ENCODE data around the gene TTC38.

The TTC38 gene

DNA sequence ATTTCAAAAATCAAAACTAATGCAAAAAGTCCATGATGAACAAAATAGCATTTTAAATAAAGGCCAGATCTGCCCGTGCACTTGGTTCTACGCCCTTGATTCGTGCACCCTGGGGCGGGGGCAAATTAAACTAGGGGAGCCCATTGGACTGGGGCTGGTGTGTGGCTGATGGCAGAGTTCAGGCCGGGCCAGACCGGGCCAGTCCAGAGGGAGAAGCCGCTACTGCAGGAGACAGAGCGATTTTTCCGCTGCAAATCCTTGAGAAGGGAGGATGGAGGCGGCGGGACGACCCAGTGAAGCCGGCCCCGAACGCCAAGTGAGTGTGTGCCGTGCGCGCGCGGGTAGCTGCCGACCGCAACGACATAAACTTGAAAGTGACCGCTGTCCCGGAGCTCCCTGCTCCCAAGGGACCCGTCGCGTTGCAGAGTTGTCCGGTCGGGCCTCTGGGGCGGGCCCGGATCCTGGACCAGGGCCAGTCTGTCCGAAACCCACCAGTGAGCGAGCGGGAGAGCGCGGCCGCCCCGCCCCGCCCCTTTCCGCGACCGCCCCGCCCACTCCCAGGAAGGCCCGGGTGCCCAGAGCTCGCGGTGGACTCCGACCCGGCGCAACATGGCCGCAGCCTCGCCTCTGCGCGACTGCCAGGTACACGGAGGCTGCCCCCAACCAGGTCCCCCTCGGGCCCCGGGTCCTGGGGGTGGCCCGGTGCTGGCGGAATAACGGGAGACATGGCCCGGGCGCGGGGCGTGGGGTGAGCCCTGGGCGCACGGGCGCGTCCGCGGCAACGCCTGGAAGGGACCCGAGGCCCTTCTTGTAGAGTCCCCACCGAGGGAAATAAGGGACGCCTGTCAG, at the start of gene TTC38:
Gene TTC38, plus strand, starts transcription at position 578 of the 849 bp plus-strand sequence. Its CDS starts 32 bp downstream, at position 610.
- peak; percentile 60 for DNase-seq

- peak; percentile 12 for DNase-seq
Measured at GRCh38 chr22:46219636-46220035, 48.2 kb upstream of the TTC38 start.

- peak; percentile 12 for DNase-seq
Measured at GRCh38 chr22:46220921-46221320, 46.9 kb upstream of the TTC38 start.

DNA sequence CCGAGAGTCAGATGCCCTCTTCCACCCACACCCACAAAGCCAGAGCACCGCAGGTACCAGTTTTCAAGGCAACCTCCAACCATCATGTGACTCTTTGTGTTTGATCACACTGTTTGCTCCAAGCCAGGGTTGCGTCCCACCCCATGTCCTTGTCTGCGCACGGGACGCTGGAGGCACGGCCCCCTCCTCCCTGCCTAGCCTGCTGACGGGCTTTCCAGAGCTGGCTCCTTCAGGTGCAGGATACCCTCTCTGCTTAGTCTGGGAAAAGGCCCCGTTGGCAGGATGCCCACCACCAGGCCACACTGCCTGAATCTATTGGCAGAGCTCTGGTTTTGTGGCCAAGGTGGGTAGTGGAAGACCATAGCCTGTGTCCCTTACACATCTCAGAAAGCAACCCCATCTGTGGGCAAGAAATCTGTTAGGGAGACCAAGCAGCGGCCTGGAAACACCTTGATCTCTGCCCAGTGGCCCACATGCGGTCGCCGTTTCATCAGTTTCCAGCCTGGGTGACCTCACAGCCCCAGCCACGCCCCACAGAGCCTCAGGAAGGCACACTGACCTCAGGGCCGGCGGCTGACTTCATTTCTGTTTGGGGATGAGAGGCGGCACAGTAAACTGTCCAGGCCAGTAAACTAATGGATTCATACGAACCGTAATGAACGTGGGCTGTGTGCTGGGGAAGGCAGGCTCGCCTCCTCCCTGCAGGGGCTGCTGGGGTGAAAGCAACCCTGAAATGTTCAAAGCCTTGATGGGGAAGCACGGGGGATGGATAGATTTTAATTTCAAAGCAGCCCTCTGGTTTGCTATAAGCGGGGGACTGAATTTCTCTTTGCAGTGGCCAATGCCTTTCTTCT, 43.5 kb upstream of the TTC38 start:
- DNase-seq, result no peak

- no peak for DNase-seq
Measured at GRCh38 chr22:46224898-46225290, 42.9 kb upstream of the TTC38 start.

- no peak for DNase-seq
Measured at GRCh38 chr22:46225631-46226030, 42.2 kb upstream of the TTC38 start.

GRCh38 chr22:46226577-46226976, 41.2 kb upstream of the TTC38 start:
- no peak for DNase-seq

DNA sequence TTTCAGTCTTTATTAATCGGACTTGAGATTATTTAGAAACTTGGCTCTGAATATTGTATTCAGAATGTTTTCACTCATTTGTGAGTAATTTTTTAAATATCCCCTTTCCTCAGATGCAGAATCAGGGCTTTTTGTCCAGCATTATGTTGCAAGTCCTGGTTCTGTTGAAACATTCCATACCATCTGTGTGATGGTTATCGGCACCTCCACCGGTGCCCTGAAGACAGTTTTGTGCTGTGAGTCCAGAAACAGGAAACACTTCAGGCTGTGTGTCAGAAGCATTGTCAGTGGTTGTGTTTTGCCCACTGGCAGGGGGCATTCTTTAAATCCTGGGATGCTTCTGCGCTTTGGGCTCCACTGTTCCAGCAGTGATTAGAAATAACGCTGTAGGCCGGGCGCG, 38.1 kb upstream of the TTC38 start:
- no peak for DNase-seq

DNA sequence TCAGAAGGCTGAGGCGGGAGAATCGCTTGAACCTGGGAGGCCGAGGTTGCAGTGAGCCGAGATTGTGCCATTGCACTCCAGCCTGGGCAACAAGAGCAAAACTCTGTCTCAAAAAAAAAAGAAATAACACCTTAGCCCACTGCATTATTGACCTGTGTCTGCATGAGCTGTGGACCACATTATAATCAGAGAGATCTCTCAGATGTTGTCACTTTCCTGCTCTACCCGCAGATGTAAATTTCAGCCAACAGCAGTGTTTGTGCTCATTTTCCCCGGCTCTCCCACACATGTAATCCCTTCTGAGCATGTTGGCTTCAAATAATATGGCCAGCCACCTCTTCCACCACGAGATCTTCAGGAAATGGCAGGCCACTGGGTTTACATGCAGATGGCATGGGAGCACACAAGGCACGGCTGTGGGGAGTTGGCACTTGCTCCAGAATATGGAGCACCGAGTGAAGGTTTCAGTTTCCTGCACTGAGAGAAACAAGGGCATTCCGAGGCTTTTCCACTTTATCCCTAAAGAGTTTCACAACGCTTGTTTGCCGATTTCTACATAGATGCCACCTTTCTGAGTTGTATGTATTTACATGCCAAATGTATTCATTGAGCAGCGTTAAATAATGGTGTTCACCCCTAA, 37.4 kb upstream of the TTC38 start:
- no peak for DNase-seq

GRCh38 chr22:46233231-46233630, 34.6 kb upstream of the TTC38 start:
- no peak for DNase-seq

DNA sequence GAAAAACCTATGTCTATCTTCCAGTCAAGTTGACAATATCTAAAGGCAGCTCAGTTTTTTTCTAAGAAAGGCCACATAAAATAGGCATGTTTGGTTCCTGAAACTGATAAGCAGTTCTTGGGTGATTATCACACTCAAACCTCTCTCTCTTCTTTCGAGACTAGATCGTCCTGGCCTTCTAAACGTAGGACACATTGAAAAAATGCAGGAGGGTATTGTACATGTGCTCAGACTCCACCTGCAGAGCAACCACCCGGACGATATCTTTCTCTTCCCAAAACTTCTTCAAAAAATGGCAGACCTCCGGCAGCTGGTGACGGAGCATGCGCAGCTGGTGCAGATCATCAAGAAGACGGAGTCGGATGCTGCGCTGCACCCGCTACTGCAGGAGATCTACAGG, 32.8 kb upstream of the TTC38 start:
- no peak for DNase-seq

GRCh38 chr22:46237453-46238124, 30.2 kb upstream of the TTC38 start:
- no peak for DNase-seq

GRCh38 chr22:46238541-46238940, 29.3 kb upstream of the TTC38 start:
- no peak for DNase-seq

GRCh38 chr22:46239261-46240048, 28.4 kb upstream of the TTC38 start:
- no peak for DNase-seq

- no peak for DNase-seq
Measured at GRCh38 chr22:46240073-46240472, 27.7 kb upstream of the TTC38 start.

DNA sequence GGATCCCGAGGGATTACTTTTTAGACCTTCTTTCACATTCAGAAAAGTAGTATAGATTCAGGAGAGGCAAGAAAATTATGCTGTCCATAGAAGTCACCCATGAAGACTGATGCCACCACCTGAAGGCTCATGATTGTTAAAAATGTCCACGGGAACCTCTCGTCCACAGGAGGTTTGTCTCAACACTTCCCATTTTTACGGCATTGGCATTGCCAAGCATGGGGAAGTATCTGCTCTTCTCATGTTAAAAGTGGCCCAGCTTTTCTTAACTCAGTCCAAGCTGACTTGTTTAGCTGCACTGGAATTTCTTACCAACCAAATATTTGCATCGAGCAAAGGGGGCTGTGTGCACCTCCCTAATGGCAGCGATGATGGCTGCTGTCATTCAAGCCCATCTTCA, 27.3 kb upstream of the TTC38 start:
- no peak for DNase-seq

- no peak for DNase-seq
Measured at GRCh38 chr22:46240907-46241306, 26.9 kb upstream of the TTC38 start.

DNA sequence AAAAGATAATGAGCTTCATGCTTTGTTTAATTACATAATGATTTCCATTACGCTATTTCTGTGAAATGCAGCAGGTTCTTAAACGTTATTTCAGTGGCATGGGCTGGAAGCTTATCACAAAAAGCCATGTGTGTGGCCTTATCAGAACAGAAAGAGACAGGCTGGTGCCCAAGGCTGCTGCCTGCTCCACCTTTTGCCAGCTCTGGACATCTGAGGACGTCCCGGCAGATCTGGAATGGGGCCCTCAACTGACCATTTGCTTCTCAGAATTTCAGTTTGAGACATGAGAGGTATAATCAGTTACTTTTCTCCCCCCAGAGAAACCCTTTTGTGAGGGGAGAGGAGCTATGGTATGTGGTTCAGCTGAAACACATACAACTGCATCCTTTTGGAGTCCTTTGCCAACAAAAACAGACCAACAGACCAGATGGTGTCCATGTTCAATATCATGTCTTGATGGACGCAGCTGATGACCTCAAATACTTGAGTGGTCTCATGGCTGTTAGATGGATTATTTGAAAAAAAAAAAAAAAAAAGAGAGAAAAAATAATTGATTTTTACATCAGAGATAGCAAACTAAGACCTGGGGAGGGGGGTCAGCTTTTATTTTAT, 26.3 kb upstream of the TTC38 start:
- DNase-seq, result no peak

GRCh38 chr22:46242076-46242475, 25.7 kb upstream of the TTC38 start:
- no peak for DNase-seq

DNA sequence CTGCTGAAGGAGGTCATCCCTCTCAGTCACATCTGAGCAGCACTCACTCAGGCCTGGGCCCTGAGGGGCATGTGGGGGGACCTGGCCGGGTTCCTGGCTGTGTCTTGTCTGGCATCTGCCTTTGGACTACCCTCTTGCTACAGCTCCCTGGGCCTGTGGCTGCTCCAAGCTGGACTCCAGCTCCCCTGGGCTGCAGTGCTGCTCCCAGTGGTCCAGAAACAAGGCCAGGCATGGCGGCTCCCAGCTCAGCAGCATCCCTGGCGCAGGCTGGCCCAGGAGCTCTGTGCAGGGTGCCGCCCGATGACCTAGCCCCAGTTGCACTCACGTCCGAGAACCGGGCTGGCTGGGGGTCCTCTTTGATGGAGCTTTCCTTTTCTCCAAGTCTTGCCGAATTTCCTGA, 23.0 kb upstream of the TTC38 start:
- no peak for DNase-seq

DNA sequence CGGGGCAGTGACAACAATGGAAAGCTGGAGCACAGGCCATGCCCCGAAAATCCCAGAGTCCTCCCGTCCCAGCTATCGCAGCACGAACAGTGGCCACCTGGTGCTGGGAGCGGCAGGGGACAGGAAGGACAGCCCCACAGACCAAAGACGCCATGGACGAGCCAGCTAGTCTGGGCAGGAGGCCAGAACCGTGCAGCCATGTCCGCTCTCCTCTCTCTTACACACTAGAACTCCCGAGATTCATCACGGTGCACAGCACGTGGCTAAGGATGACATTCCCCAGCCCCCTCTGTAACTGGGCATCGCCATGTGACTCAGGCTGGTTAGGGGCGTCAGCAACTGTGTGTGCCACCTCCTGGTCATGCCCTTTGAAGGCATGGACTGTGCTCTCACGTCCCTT, 22.3 kb upstream of the TTC38 start:
- no peak for DNase-seq

DNA sequence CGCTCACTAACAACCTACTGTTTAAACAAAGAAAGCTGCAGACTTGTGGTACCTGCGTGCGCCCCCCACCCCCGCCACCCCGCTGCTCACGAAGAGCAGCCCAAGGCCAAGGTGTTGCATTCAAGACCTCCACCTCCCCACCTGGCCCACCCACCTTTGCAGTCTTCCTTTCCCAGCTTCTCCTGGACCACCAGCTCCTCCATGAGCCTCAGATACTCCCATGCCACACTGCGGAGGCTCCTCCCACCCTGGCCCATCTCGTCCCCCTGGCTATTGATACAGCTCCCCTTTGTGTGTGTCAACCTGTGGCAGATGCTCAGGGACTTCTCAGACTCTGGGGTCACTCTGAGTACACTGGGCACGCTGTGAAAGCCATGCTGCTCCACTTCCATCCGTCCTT, 21.6 kb upstream of the TTC38 start:
- no peak for DNase-seq
